OCI-M2 (cell line): ENCODE measurements around the gene SNRNP27.
"Not testable (repeated sequence)": the region's sequence is repeated elsewhere in the genome, so short reads cannot be mapped to it uniquely, and the experiment has no call there.

Source experiments
- DNase-seq: peaks from one replicate; lab custom pipeline; 2025; ENCODE audit not compliant: unreplicated experiment; lab: John Stamatoyannopoulos, UW

The SNRNP27 gene

GRCh38 chr2:69945441-69945840 is 51.7 kb downstream of the SNRNP27 start:
- DNase-seq: no peak

- no peak for DNase-seq
Measured at GRCh38 chr2:69945941-69946340, 52.2 kb downstream of the SNRNP27 start.

- no peak for DNase-seq
Measured at GRCh38 chr2:69946351-69947324, 52.9 kb downstream of the SNRNP27 start.

- no peak for DNase-seq
Measured at GRCh38 chr2:69947325-69947931, 53.7 kb downstream of the SNRNP27 start.

- DNase-seq: no peak
Measured at GRCh38 chr2:69948032-69948962, 54.5 kb downstream of the SNRNP27 start.

GRCh38 chr2:69948963-69949645 is 55.3 kb downstream of the SNRNP27 start:
- no peak for DNase-seq

- DNase-seq: no peak
Measured at GRCh38 chr2:69950241-69950640, 56.5 kb downstream of the SNRNP27 start.

GRCh38 chr2:69950671-69951070 is 56.9 kb downstream of the SNRNP27 start:
- DNase-seq: not testable (repeated sequence)

- DNase-seq: no peak
Measured at GRCh38 chr2:69952336-69953115, 58.8 kb downstream of the SNRNP27 start.

GRCh38 chr2:69954084-69954483 is 60.3 kb downstream of the SNRNP27 start:
- DNase-seq: no peak
